GM18951 (cell line): Measurements from ENCODE around the gene UBD.

Source experiments
- POLR2A ChIP-seq: IDR thresholded peaks from 4 replicates; pipeline ENCODE4 v1.6.1; 2011; ENCODE audit warnings: mild to moderate bottlenecking; ENCODE audit not compliant: insufficient read length, insufficient read depth; ENCODE audit errors: extremely low read depth
- in situ Hi-C: fragments of 300-500 bp; cut with MboI; formaldehyde crosslinking; loops from one replicate; pipeline ENCODE4 v1.12.0; 2022; ENCODE audit warnings: low sequenced_read_pairs, mixed read lengths, inconsistent platforms; ENCODE audit not compliant: unreplicated experiment

The UBD gene

DNA sequence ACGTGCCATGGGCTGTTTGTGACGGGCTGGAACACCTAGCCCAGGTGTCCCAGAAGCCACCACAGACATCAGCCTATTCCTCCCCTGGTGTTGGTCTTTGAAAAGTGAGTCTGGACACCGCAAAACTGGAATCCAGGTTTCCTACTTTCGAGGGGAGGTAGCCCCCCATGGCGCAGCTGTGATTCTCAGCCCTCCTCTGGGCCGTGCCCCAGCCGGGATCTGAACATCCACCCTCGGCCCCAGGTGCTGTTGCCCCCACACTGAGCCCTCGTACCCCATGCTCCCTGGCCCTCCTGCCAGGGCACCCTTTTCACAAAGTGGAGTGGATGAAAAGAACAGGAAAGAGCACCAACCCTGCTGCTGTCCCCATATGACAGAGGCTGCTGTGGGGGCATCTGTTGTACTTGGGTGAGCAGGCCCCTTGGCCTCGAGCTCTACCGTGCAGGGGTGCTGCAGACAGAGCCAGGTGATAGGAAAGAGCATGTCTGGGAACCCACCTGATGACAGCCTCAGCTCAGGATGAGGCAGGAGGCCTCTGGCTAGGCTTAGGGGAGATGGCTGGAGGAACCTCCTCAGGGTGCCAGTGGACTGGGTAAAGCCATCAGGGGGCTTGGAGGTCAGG, 53.0 kb downstream of the UBD start:
- TF ChIP-seq POLR2A, result no peak
- in situ Hi-C loops, result no loop called here

DNA sequence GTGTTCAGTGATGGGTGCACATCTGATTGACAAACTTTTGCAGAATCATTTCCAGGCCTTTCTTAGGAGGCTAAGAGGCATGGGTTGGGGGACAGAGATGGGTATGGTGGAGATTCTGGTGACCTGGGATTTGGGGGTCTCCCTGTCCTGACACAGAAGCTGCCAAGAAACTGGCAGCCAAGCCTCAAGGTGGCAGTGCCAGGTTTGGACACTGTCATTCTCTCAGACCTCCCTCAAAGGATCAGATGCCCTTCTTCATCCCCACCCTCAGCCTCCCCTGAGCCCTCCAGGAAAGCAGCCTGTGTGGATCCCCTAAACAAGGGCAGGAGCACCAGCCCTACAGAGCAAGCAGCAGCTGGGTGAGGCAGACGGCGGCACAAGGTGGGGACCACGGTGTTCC, 53.7 kb downstream of the UBD start:
- in situ Hi-C loops, result no loop called here
- TF ChIP-seq POLR2A, result no peak
